A549 (cell line): ENCODE results near the gene B3GAT1. TPM values are rescaled to one million over a fixed set of nuclear protein-coding genes. Genes with fewer than 3 reads are reported as not detected.

Experiments
- ATAC-seq, 2 experiments: fragments of 200-7000 bp in 1 of 2; fragments of >200 bp in 1 of 2; cut with Nextera tagmentation in 1 of 2; cut with Tn5 transposase in 1 of 2; 3 replicates each; pipeline versions ENCODE4 v1.8.0 to v1.9.1; 2018 to 2020; ENCODE audit warnings: mild to moderate bottlenecking in 1 of 2, moderate library complexity in 1 of 2
- CTCF ChIA-PET: fragments of 300-600 bp; sonication (Branson Sonifier 250); formaldehyde crosslinking; extraction: SDS; loops from one replicate; lab custom pipeline; 2021; ENCODE audit warnings: antibody characterized with exemption, inconsistent platforms; lab: Yijun Ruan, JAX
- POLR2A ChIA-PET: fragments of 350-600 bp; formaldehyde crosslinking; extraction: SDS; loops from one replicate; lab custom pipeline; 2021; ENCODE audit warnings: antibody characterized with exemption, inconsistent platforms; lab: Yijun Ruan, JAX
- DNase-seq, 2 experiments: peaks; one replicate each; pipeline versions ENCODE4 v3.0.0 to v3.0.0-alpha.2; 2011 to 2016; ENCODE audit warnings: low read depth in 1 of 2, low spot score in 1 of 2
- FAIRE-seq: peaks from 2 replicates; lab custom pipeline; 2011; peaks lifted over from hg19 to GRCh38; lab: Jason Lieb, UNC
- H3K27ac ChIP-seq, 2 experiments: fragments of >200 bp; sonication (Bioruptor Twin); formaldehyde crosslinking; 3 replicates each; pipeline ENCODE4 v1.5.1; 2016 to 2017
- H3K4me1 ChIP-seq: fragments of >200 bp; sonication (Bioruptor Twin); formaldehyde crosslinking; 3 replicates; pipeline ENCODE4 v1.6.1; 2016
- H3K4me2 ChIP-seq: fragments of >200 bp; sonication (Bioruptor Twin); formaldehyde crosslinking; 3 replicates; pipeline ENCODE4 v1.6.1; 2016
- H3K4me3 ChIP-seq: fragments of >200 bp; sonication (Bioruptor Twin); formaldehyde crosslinking; 3 replicates; pipeline ENCODE4 v1.5.1; 2016
- H3K9me3 ChIP-seq: fragments of >200 bp; sonication (Bioruptor Twin); formaldehyde crosslinking; 3 replicates; pipeline ENCODE4 v1.6.1; 2016
- BHLHE40 ChIP-seq: IDR thresholded peaks from 2 replicates; pipeline ENCODE4 v1.6.1; 2012; ENCODE audit warnings: low read depth, low read length, inconsistent platforms
- CBX8 ChIP-seq: fragments of 200-600 bp; sonication (generic); IDR thresholded peaks from 2 replicates; pipeline ENCODE4 v1.6.1; 2016
- CHD2 ChIP-seq: fragments of 150-350 bp; IDR thresholded peaks from 2 replicates; pipeline ENCODE4 v1.6.1; 2014; ENCODE audit warnings: low read length; ENCODE audit not compliant: partially characterized antibody
- CTCF ChIP-seq: fragments of >200 bp; sonication (Bioruptor Twin); formaldehyde crosslinking; IDR thresholded peaks from 3 replicates; pipeline ENCODE4 v1.5.1; 2016
- EHF ChIP-seq: fragments of 250-450 bp; sonication (Bioruptor Pico); IDR thresholded peaks from 2 replicates; pipeline ENCODE4 v1.5.0; 2020; ENCODE audit warnings: mild to moderate bottlenecking
- GATA3 ChIP-seq: IDR thresholded peaks from 2 replicates; pipeline ENCODE4 v1.6.1; 2012; ENCODE audit warnings: borderline replicate concordance
- HEYL ChIP-seq: fragments of 250-450 bp; sonication (Bioruptor Pico); IDR thresholded peaks from 2 replicates; pipeline ENCODE4 v1.8.0; 2021; ENCODE audit warnings: mild to moderate bottlenecking, moderate library complexity
- HOXB5 ChIP-seq: fragments of 250-450 bp; sonication (Bioruptor Pico); IDR thresholded peaks from 2 replicates; pipeline ENCODE4 v1.5.0; 2020; ENCODE audit warnings: mild to moderate bottlenecking, moderate library complexity
- JUNB ChIP-seq: fragments of >200 bp; sonication (Bioruptor Twin); formaldehyde crosslinking; IDR thresholded peaks from 2 replicates; pipeline ENCODE4 v1.6.1; 2016
- KDM5A ChIP-seq: fragments of 200-600 bp; sonication (generic); IDR thresholded peaks from 2 replicates; pipeline ENCODE4 v1.6.1; 2016; ENCODE audit warnings: antibody characterized with exemption, mild to moderate bottlenecking
- MAFK ChIP-seq: fragments of 450-650 bp; IDR thresholded peaks from 2 replicates; pipeline ENCODE4 v1.6.1; 2014; ENCODE audit not compliant: partially characterized antibody
- NFE2L2 ChIP-seq: fragments of 150-350 bp; conservative IDR thresholded peaks from 2 replicates; pipeline ENCODE4 v1.6.1; 2014; ENCODE audit warnings: low read length
- NR3C1 ChIP-seq: fragments of >200 bp; sonication (Bioruptor Twin); formaldehyde crosslinking; IDR thresholded peaks from 3 replicates; pipeline ENCODE4 v1.6.1; 2017
- POLR2A ChIP-seq: IDR thresholded peaks from 2 replicates; pipeline ENCODE4 v1.6.1; 2012; ENCODE audit warnings: mild to moderate bottlenecking, low read length
- RNF2 ChIP-seq: fragments of 200-600 bp; sonication (generic); IDR thresholded peaks from 2 replicates; pipeline ENCODE4 v1.6.1; 2016; ENCODE audit warnings: low read depth, mild to moderate bottlenecking, antibody characterized with exemption, moderate library complexity, borderline replicate concordance
- SMC3 ChIP-seq: fragments of >200 bp; sonication (Bioruptor Twin); formaldehyde crosslinking; IDR thresholded peaks from 3 replicates; pipeline ENCODE4 v1.6.1; 2018; ENCODE audit warnings: inconsistent platforms
- ZC3H11A ChIP-seq: fragments of 450-650 bp; IDR thresholded peaks from 2 replicates; pipeline ENCODE4 v1.6.1; 2014; ENCODE audit warnings: antibody characterized with exemption, mild to moderate bottlenecking
- WGBS: methylation state at CpG from one replicate; pipeline ENCODE4 v1.1.6; 2017; ENCODE audit errors: missing lambda C conversion rate; 5-methylcytosine and 5-hydroxymethylcytosine counted together
- polyA plus RNA-seq, 4 experiments: library from polyadenylated mRNA; depleted of rRNA in 3 of 4; stranded (reverse); fragments of >200 nt; fragmentation: RNase III in 1 of 4; extraction: RNeasy Plus Mini Kit Qiagen cat#74134 plus additional on column Dnase treatment in 1 of 4; gene quantifications; 2 replicates in 3 of 4; 3 replicates in 1 of 4; pipeline ENCODE4 v1.2.3, GENCODE V29; 2011 to 2017
- TF ChIP-seq, protein P1 (sequence below): fragments of 200-600 bp; sonication (generic); IDR thresholded peaks from 2 replicates; pipeline ENCODE4 v1.6.1; 2016; ENCODE audit warnings: antibody characterized with exemption, mild to moderate bottlenecking, moderate library complexity
- TF ChIP-seq, protein P2 (sequence below): fragments of 150-350 bp; IDR thresholded peaks from 2 replicates; pipeline ENCODE4 v1.6.1; 2014; ENCODE audit warnings: low read depth, mild to moderate bottlenecking, low read length
- TF ChIP-seq, protein P3 (sequence below): IDR thresholded peaks from 2 replicates; pipeline ENCODE4 v1.6.1; 2012

The B3GAT1 gene
- polyA plus RNA-seq, 2 of the 4 experiments (the other 2 are of a cell fraction), result not detected

DNA sequence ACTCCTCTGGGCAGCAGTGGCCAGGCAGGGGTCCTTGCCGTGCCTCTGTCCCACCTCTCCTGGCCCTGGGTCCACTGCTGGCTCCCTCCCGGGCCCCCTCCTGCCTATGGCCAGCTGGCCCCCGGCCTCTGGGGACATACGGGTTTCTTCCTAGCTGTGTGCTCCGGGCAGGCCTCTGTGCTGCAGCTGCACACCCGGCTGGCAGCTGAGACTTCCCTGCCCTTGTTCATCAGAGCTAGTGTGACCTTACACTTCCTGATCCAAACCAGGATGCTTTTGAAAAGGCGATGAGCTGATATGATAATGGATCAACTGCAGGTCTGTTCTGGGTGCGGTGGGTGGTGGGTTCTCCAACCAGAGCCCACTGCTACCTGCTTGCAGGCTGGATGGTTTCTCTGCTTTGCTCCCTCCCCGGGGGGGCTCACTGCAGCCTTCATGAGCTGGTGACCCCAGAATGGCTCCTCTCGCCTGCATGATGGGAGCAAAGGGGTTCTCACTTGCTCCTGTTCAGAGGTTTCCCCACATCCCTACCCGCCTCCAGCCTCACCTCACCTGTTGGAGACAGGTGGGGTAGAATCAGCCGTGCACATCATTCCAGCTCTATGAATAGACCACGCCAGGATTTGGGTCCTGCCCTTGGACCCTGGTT is 13.3 kb downstream of the B3GAT1 start:
- Histone ChIP-seq H3K9me3 (no peaks in the 10 kb centered on the region), H3K4me1 (no peaks in the 10 kb centered on the region), H3K4me3 (no peak overlapping the region), H3K27ac (no peak overlapping the region), H3K4me2 (no peak overlapping the region)
- WGBS, result 18% methylated on average over 4 of the region's 13 CpGs
- ATAC-seq, result no peak
- no peak for TF ChIP-seq BHLHE40
- no peak for TF ChIP-seq EHF (CRISPR knock-in tag)
- TF ChIP-seq, protein P1, sequence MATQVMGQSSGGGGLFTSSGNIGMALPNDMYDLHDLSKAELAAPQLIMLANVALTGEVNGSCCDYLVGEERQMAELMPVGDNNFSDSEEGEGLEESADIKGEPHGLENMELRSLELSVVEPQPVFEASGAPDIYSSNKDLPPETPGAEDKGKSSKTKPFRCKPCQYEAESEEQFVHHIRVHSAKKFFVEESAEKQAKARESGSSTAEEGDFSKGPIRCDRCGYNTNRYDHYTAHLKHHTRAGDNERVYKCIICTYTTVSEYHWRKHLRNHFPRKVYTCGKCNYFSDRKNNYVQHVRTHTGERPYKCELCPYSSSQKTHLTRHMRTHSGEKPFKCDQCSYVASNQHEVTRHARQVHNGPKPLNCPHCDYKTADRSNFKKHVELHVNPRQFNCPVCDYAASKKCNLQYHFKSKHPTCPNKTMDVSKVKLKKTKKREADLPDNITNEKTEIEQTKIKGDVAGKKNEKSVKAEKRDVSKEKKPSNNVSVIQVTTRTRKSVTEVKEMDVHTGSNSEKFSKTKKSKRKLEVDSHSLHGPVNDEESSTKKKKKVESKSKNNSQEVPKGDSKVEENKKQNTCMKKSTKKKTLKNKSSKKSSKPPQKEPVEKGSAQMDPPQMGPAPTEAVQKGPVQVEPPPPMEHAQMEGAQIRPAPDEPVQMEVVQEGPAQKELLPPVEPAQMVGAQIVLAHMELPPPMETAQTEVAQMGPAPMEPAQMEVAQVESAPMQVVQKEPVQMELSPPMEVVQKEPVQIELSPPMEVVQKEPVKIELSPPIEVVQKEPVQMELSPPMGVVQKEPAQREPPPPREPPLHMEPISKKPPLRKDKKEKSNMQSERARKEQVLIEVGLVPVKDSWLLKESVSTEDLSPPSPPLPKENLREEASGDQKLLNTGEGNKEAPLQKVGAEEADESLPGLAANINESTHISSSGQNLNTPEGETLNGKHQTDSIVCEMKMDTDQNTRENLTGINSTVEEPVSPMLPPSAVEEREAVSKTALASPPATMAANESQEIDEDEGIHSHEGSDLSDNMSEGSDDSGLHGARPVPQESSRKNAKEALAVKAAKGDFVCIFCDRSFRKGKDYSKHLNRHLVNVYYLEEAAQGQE, result no peak
- no peak for TF ChIP-seq GATA3
- TF ChIP-seq CTCF, result no peak
- no peak for TF ChIP-seq ZC3H11A
- TF ChIP-seq SMC3, result no peak
- no peak for TF ChIP-seq KDM5A
- no peak for TF ChIP-seq POLR2A
- no peak for FAIRE-seq
- ChIA-PET POLR2A (no interaction called here), CTCF (no interaction called here)
- DNase-seq, result no peak

DNA sequence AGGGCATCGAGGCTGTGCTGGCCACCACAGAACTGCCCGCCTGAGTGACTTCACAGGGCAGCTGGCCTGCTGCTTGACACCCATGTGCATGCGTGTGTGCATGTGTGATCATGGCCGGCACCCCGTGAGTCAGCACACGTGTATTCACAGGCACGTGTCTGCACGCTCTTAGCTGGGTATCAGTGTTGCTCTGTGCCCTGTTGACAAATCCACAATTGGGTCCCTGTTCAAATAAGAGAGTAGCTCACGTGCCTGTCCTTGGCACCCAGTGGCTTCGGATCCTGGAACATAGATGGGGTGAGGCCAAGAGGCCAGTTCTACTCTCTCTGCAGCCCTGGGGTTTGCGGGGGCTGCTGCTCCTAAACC is 14.0 kb downstream of the B3GAT1 start:
- H3K27ac ChIP-seq, result no peak overlapping the region
- H3K4me3 ChIP-seq, result no peak overlapping the region
- no peak for FAIRE-seq
- CTCF ChIA-PET, result no interaction called here
- TF ChIP-seq RNF2, result no peak
- TF ChIP-seq HOXB5 (CRISPR knock-in tag), result no peak
- TF ChIP-seq NFE2L2, result no peak
- no peak for TF ChIP-seq CBX8
- no peak for TF ChIP-seq POLR2A
- no peak for TF ChIP-seq NR3C1
- TF ChIP-seq, protein P2, sequence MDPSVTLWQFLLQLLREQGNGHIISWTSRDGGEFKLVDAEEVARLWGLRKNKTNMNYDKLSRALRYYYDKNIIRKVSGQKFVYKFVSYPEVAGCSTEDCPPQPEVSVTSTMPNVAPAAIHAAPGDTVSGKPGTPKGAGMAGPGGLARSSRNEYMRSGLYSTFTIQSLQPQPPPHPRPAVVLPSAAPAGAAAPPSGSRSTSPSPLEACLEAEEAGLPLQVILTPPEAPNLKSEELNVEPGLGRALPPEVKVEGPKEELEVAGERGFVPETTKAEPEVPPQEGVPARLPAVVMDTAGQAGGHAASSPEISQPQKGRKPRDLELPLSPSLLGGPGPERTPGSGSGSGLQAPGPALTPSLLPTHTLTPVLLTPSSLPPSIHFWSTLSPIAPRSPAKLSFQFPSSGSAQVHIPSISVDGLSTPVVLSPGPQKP, result no peak
- TF ChIP-seq EHF (CRISPR knock-in tag), result no peak
- no peaks in the 10 kb centered on the region for H3K4me1 ChIP-seq
- POLR2A ChIA-PET, result no interaction called here
- no peak overlapping the region for H3K4me2 ChIP-seq
- WGBS, result 21% methylated on average over 10 of the region's 11 CpGs
- no peak for DNase-seq
- H3K9me3 ChIP-seq, result no peaks in the 10 kb centered on the region
- ATAC-seq, result no peak

DNA sequence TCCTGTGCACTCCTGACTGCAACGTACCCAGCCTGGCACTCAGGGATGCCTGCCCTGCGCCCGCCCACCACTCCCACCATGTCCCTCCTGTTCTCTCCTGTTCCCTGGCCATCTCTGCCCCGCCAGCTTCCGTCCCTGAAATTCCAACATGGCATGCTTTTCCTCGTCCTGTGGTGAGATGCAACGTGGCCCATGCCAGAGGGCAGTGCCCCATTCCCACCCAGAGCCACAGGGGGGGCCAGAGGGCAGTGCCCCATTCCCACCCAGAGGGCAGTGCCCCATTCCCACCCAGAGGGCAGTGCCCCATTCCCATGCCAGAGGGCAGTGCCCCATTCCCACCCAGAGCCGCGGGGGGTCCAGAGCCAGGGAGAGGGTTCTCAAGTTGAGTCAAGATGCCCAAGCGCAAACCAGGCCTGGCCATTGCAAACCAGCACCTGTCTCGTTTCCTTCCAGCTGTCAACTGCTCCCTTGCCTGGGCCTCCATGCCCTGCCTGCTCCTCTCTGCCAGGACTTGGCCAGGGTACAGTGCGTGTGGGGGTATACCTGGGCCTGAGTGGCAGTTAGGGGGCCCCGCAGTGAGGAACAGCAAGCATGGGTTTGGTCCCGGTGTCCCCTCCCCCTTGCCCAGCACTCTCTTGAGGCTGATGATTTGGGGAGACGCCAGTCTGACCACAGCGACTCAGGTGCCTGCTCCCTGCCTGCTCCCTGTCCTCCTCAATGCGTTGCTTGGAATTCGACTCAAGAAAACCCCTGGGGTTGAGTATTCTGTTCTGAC is 14.6 kb downstream of the B3GAT1 start:
- ChIA-PET POLR2A (no interaction called here), CTCF (no interaction called here)
- DNase-seq (no peak), ATAC-seq (no peak), FAIRE-seq (no peak)
- Histone ChIP-seq H3K4me3 (no peak overlapping the region), H3K9me3 (no peaks in the 10 kb centered on the region), H3K27ac (no peak overlapping the region), H3K4me2 (no peak overlapping the region), H3K4me1 (no peaks in the 10 kb centered on the region)
- WGBS, result 48% methylated on average over 5 of the region's 18 CpGs
- TF ChIP-seq JUNB, result no peak
- TF ChIP-seq SMC3, result no peak
- no peak for TF ChIP-seq MAFK
- TF ChIP-seq, protein P2, result no peak
- TF ChIP-seq, protein P3, sequence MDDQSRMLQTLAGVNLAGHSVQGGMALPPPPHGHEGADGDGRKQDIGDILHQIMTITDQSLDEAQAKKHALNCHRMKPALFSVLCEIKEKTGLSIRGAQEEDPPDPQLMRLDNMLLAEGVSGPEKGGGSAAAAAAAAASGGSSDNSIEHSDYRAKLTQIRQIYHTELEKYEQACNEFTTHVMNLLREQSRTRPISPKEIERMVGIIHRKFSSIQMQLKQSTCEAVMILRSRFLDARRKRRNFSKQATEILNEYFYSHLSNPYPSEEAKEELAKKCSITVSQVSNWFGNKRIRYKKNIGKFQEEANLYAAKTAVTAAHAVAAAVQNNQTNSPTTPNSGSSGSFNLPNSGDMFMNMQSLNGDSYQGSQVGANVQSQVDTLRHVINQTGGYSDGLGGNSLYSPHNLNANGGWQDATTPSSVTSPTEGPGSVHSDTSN, result no peak
- TF ChIP-seq, protein P1, result no peak
- TF ChIP-seq CHD2, result no peak
- TF ChIP-seq HEYL (CRISPR knock-in tag), result no peak
